Measurements from ENCODE around the gene ERO1B.

Gene ERO1B

DNA sequence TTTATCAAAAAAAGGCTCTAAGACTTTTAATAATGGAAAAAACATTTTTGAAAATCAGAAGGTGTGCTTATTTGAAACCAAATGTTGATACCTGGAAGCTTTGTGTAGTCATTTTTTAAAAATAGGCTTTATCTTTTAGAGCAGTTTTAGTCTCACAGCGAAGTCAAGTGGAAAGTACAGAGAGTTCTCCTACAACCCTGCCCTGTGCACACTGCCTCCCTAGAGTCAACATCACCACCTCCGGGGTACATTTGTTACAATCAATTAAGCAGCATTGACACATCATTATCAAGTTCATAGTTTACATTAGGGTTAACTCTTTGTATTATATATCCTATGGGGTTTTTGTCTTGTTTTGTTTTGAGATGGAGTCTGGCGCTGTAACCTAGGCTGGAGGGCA is 10.7 kb upstream of the ERO1B start:
- no peak for DNase-seq

DNA sequence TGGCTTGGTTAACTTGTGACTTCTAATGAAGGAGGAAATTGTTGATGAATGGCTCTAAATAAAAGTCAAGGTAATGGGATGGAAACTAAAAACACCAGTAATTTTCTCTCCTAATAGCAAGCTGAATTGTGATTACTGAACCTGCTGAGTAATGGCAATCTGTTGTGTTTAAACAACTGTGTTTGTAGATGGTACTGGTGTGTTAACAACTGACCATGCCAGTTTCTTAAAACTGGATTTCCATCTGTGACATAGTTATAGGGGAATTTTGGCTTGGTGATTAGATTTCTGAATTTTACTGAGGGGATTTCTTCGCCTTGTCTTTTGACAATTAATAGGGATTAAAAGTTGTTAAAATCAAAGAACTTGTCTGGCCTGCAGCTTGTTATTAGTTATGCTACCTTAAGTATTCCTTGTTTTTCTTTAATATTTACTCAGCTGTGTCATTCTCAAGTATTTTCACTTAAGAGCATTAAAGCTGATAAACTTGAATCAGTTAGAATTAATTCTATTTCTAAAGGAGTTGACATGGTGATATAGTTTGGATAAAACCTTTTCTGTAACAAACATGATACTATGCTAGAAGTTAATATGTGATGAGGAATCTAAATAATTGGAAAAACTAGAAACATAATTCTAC is 7.9 kb upstream of the ERO1B start:
- DNase-seq: no peak

DNA sequence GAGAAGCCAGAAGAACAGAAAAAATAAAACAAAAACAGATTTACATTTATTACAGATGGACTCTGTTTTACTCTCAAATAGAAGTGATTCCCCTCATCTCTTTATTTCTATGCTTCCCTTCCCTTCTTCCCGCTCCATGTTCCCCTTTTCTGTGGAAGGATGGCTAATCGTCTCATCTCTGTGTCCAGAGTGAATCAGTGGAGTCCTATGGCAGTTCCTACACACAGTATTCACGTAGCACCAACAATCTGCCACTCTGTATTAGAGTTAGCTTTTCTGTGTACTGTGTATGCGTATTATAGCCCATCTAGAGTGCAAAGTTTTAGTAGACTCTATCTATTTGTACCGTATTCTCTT is 6.8 kb upstream of the ERO1B start:
- DNase-seq: no peak

DNA sequence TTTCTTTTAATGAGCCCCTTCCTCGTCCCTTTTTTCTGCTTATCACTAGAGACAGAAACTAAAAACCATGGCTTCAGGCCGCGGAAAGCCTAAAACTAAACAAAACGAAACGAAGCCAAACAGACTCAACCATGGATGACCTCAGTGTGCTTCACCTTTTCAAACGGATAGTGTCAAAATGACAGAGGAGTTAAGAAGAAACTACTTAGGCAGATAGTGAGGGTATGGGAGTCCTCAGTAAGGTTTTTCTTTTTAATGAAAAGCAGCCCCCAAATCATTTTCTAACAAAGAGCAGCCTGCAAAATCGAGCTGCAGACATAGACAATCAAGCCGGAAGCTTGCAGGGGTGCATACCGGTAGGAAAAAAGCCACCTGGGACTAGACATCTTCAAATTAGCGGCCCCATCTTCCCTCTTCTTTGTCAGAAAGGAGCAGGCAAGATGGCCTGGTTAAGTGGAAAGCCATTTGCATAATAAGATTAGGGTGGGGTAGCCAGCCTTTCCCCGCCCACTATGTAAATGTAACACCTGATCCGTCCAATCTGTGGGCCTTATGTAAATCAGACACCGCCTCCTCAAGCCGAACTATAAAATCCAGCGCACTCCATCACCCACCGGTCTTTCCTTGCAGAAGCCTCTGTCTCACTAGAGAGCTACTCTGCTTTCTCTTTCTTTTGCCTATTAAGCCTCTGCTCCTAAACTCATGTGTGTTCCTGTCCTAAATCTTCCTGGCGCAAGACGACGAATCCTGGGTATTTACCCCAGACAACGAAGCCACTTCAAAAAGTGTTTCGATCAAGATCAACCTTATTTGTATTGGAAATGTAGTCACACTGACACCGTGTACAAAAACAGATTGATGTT is 6.2 kb upstream of the ERO1B start:
- DNase-seq: no peak

DNA sequence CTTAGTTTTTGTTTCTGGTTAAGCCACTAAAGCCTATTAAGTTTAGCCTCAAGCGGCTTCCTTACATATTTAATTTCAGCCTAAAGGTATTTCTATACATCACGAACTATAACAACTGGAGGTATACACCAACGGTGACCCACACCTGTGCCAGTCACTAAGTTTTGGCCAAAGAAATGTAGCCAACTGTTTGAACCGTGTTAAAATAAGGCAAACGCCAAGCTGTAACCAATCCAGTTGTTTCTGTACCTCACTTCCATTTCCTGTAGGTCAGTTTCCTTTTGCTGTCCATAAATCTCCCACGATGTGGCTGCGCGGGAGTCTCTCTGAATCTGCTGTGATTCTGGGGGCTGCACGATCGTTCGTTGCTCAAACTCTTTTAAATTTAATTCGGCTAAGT is 5.6 kb upstream of the ERO1B start:
- DNase-seq: no peak

DNA sequence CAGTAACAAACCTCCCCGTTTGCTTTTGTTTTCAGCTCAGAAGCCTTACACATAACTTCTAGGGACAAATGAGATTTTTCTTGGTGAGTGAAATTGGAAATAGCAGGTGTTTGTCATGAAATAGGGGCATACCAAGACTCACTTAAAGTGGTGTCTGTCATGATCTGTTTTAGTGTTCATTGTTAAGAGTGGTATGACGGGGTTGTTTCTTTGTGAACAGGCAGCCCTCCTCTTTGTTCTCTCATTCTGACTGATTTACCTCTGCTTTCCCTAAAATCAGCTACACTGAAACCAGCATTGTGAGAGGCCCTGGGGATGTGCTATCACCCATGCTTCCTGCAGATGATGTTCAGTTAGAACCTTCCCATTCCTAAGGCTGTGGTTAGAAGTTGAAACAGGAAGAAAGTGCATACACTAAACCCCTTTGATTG is 2.5 kb upstream of the ERO1B start:
- DNase-seq: no peak

DNA sequence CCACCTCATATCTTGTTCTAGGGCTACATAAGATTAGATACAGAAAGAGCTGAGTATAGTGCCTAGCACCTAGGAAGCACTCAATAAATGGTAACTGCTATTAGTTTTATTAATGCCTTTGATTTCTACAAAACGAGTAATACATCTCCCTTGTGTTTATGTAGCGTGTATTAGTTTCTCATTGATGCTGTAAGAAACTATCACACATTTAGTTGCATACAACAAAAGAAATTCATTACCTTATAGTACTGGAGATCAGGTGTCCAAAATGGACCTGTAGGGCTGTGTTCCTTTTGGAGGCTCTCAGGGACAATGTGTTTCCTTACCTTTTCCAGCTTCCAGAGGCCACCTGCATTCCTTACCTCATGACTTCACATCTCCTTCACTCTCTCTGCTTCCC is 961 bp upstream of the ERO1B start:
- DNase-seq: no peak

DNA sequence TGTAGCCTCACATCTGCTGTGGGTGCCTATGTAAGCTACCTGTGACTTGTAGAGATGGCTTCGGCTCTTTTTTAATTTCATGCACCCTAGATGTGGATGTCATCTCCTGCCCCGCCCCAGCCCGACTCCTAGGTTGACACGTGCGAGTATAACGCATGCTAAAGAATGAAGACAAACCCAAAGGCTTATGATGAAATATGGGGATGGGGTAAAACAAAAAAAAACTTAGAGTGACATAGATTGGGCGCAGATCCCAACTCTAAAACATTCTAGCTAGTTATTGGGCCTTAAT is 613 bp upstream of the ERO1B start:
- DNase-seq: no peak

DNA sequence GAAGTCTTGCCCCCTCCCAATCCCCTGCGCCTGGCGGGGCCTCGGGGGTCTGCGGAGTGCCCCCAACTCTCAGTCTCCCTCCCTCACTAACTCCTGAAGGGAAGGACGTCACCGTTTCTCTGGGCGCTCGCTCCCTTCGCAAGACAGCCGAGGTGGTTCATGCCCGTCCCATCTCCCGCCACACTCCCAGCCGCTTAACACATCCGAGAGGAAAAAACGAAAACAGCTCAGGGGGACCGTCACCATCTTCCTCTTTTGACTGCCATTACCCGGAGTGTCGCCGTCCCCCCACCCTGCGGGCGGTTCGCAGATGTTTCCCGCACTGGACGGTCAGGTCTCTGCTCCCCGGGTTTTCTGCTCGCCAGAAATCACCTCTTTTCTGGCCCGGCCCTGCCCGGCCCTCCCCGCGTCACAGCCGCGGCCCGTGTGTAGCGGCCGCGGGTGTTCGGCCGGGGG is 532 bp downstream of the ERO1B start:
- DNase-seq: peak; percentile 4

DNA sequence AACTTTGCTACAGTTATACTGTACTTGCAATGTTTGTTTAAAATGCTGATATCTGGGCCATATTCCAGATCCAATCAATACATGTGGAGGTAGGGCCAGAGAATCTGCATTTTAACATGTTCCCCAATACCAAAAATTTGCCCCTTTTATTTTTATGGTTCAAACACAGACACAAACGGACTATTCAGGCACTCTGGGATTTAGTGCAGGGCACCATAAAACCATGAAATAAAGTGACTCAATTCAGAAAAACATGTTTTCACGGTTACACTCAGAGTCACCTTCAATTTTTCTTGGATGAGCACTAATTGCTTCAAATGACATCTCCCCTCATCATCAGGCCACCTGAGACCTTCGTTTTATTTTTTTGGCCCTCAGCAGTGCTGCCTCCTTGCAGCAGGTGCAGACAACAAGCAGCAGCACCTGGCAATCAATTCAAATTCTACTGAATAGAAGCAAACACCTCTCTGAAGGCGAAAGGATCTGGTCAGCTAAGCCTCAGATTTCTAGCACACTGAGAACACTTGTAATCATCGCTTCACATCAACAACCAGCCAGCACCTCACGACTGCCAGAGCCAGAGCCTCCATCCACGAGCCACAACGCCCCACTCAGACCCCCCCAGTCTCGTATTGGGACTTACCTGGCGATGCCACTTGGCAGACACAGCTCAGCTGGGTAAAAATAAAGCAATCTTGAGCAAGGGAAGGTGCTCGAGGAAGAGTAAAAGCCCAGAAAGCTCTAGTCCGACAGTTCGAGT is 1.1 kb downstream of the ERO1B start:
- no peak for DNase-seq

DNA sequence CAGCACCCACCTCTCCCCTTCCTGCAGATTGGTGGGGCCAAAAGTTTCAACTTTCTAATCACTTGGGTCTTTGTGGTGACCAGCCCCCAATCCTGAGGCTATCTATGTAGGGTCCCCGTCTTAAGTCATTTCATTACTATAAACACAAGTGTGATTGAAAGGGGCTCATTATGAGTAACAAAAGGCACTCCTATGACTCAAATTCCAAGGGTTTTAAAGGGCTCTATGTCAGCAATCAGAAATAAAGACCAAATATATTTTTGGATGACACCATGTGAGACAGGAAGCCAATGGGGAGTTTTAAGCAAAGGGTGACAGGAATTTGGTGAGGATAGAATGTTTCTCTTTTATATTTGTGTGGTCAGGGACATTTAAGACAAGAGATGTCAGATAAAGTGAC is 6.2 kb downstream of the ERO1B start:
- no peak for DNase-seq

DNA sequence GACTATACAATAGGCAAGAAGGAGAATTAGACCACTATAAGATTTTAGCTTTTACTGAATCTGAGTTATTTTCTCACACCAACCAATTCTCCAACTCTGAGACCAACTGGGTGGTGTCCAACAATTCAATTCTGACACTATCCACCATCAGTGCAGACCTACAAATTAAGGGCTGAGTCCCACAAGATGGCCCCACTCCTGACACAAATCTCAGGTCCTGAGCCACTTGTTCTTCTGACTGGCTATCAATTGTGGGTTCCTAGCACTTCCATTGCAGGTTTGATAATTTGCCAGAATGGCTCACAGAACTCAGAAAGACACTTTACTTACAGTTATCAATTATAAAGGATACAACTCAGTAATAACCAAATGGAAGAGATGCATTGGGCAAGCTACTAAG is 6.7 kb downstream of the ERO1B start:
- no peak for DNase-seq

DNA sequence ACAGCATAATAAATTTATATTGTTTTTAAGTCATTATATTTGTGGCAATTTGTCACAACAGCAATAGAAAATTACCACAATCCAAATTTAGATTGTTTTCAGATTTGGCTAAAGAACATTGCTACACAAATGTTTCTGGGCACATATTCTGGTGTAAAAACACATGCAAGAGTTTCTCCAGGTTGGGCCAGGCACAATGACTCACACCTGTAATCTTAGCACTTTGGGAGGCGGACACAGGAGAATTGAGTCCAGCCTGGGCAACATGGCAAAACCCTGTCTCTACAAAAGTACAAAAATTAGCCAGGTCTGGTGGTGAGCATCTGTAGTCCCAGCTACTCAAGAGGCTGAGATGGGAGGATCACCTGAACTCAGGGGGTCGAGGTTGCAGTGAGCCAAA is 8.4 kb downstream of the ERO1B start:
- DNase-seq: no peak

DNA sequence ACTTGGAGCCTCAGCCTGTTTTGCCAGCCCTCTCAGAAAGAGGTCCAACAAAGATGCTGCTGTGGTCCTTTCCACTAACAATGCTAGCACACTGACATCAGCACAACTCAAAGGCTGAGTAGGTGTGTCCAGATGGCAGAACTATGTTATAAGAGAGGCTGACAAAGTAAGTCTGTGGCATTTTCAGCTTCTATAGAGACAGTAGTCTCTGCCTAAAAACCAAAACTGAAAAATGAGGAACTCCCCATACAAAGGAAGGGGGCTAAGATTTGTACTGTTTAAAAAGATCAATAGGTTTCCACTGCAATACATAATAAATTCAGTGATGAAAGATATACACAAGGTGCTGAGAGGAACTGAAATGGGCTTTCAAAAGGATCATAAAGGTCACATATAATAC is 12.3 kb downstream of the ERO1B start:
- no peak for DNase-seq

DNA sequence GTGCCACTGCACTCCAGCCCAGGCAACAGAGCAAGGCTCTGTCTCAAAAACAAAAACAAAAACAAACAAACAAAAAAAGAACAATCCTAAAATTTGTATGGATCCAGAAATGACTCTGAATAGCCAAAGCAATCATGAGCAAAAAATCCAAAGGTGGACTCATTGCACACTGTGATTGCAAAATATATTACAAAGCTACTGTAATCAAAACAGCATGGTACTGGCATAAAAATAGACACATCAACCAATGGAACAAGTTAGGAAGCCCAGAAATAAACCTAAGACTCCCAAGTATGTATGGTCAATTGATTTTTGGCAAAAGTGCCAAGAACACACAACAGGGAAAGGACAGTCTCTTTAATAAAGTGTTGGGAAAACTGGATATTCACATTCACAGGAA is 19.9 kb downstream of the ERO1B start:
- no peak for DNase-seq

DNA sequence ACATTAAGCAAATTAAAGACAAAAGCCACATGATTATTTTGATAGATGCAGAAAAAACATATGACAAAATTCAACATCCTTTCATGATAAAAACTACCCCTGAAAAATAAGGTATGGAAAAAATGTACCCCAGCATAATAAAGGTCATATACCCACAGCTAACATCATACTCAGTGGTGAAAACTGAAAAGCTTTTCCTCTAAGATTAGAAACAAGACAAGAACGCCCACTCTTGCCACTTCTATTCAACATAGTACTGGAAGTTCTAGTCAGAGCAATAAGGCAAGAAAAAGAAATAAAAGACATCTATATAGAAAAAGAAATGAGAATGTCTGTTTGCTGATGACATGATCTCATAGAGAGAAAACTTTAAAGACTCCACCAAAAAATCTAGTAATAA is 20.7 kb downstream of the ERO1B start:
- DNase-seq: no peak

DNA sequence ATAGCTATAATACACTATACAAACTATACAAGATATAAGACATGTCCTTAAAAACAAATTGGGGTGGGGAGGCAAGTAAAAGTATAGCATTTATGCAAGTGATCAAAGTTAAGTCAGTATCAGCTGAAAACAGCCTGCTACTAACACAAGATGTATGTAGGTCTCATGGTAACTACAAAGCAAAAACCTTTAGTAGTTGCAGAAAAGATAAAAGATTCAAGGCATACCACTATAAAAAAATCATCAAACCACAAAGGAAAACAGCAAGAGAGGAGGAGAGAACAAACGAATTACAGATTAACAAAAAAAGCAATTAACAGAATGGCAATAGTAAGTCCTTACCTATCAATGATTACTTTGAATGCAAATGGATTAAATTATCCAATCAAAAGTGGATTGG is 22.7 kb downstream of the ERO1B start:
- DNase-seq: no peak

DNA sequence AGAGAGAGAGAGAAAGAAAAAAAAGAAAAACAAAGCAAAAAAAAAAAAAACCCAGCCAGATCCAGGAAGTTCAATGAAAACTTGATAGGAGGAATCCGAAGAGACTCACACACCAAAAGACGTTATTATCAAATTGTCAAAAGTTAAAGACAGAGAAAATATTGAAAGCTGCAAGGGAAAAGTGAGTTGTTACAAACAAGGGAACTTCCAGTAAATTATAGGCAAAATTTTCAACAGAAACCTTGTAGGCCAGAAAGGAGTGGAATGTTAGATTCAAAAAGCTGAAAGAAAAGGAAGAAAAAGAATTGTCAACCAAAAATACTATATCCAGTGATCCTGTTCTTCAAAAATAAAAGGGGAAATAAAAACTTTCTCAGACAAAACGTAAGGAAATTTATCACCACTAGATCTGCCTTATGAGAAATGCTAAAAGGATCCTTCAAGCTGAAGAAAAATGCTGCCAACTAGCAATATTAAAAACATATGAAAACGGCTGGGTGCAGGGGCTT is 23.6 kb downstream of the ERO1B start:
- DNase-seq: no peak

DNA sequence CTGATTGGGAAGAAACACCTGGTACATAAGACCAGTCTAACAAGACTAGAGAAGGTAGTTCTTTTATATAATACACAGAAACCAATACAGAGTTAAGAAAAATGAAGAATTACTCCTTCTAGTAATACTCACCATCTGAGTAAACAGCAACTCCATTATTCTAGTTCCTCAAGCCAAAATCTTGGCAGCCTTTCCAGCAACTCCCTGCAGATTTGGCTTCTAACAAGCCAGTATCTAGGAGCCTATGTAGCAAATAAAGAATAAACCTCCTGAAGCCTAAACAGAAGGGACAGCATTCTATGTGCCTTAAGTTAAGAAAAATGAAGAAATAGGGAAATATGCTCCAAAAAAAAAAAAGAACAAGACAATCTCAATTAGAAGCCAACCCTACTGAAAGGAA is 24.5 kb downstream of the ERO1B start:
- no peak for DNase-seq

DNA sequence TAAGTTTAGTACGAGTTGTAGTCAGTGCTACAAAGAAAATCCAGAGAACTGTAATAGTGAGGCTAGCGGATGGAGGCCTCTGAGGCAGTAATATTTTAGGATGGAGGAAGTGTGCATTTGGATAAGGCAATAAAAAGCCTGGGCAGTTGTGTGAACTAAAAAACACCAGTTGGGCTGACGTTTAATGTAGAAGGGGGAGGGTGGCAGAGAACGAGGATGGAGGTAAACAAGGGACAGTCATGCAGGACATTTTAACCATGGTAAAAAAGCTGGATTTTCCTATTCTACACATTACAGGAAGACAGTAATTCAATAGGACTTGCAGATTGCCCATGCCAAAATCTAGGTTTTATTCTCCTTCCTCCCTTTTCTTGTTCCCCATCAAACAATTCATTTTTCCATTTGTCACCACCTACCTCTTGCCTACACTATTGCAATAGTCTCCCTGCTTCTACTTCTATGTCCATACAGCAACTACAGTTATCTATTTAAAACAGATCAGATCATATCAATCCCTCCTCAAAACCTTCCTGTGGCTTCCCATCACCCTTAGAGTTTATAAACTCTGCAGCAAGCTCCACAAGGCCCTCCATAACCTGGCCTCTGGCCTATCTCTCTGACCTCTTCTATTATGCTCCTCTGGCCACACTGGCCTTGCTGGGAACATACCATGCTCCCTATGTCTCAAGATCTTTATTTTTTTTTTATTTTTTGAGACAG is 27.7 kb downstream of the ERO1B start:
- DNase-seq: no peak

DNA sequence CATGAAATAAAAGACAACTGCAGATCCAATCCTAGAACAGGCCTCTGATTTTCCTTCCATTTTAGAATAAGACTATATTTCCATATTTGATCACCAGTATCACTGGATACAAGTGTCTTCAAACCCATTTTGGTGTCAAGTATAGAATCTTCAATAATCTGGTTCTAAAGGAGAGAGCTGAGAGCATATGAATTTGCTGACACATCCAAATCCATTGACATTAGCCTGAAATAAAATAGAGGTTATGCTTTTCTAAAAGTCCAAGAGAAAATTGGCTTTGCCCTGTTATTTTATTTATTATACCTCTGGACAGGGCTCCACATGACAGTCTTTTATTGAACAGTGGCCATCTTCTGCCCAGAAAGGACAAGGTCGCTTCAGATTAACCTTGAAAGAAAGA is 28.6 kb downstream of the ERO1B start:
- DNase-seq: no peak

DNA sequence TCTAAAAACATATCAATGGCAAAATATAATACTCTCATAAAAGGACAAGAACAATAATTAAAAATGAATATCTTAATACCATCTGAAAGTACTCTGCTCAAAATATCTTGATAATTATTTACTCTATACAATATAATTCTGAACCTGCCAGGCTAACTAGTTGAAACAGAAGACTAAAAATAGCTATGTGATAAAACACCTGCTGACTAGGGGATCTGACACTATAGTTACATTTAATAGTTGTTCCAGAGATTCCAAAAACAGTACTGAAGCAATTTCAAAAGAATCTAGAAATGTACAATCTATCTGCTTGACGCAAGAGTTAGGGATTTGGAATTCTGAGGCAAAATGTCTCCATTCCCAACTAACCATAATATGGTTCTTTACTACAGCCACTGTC is 30.2 kb downstream of the ERO1B start:
- no peak for DNase-seq

DNA sequence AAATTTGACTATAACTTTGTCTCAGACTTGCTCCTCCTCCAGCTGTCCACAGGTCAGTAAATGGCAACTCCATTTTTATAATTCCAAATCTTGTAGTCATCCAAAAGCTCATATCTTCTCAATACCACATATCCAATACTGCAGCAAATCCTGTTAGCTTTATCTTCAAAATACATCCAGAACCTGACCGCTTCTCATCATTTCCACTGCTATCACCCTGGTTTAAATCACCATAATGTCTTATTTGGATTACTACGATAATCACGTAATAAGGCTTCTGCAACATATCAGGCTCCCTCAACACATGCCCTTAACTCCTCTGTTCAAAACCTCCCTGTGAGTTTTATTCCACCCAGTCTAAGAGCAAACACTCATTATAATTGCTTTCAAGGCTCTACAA is 34.5 kb downstream of the ERO1B start:
- DNase-seq: no peak
